ENCODE data around the gene PKNOX1.

DNA sequence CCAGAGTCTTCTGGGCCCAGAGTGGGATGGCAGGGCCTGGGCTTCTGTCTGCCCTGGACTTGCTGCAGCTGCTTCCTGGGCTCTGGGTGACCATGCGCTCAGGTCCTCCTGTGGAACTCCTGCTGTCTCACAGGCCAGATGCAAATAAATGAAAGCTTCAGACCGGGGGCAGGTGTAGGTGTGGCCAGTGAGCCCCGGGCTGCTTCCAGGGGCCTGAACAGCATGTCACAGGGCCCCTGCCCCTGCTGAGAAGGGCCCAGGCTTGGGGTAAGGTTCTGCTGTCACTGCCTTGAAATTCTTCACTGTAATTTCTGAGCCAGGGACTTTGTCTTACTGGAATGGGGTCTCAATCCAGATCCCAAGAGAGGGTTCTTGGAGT is 2.5 kb upstream of the PKNOX1 start:
- TF ChIP-seq, protein P1, sequence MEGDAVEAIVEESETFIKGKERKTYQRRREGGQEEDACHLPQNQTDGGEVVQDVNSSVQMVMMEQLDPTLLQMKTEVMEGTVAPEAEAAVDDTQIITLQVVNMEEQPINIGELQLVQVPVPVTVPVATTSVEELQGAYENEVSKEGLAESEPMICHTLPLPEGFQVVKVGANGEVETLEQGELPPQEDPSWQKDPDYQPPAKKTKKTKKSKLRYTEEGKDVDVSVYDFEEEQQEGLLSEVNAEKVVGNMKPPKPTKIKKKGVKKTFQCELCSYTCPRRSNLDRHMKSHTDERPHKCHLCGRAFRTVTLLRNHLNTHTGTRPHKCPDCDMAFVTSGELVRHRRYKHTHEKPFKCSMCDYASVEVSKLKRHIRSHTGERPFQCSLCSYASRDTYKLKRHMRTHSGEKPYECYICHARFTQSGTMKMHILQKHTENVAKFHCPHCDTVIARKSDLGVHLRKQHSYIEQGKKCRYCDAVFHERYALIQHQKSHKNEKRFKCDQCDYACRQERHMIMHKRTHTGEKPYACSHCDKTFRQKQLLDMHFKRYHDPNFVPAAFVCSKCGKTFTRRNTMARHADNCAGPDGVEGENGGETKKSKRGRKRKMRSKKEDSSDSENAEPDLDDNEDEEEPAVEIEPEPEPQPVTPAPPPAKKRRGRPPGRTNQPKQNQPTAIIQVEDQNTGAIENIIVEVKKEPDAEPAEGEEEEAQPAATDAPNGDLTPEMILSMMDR (IDR thresholded peaks at IDR 0.05) = no peak
- no peak for TF ChIP-seq POLR2AphosphoS5 (IDR thresholded peaks at IDR 0.05; ENCODE audit: insufficient read depth in 1 of 2, low read depth in 1 of 2)

All from vagina (tissue), 2 donors.